Cardiac fibroblast (primary cell): Measurements from ENCODE around the gene DYTN.
"Not testable (repeated sequence)": the region's sequence is repeated elsewhere in the genome, so short reads cannot be mapped to it uniquely, and the experiment has no call there.

Experiments
- DNase-seq, 2 donors: peaks; one replicate each; pipeline versions ENCODE4 v3.0.0 to v3.0.0-alpha.2; 2010; ENCODE audit warnings: low read depth in 2 of 2
- H3K4me3 ChIP-seq, 2 donors: replicated peaks in 1 of 2; 1 replicate in 1 of 2; 2 replicates in 1 of 2; pipeline ENCODE4 v1.5.1; 2011; ENCODE audit warnings: low read depth in 2 of 2, low read length in 2 of 2, mild to moderate bottlenecking in 2 of 2, moderate library complexity in 1 of 2
- TF ChIP-seq, protein P1 (sequence below): IDR thresholded peaks from one replicate; pipeline ENCODE4 v1.5.1; 2011; ENCODE audit warnings: low read depth, mild to moderate bottlenecking, low read length, inconsistent platforms

DYTN gene

DNA sequence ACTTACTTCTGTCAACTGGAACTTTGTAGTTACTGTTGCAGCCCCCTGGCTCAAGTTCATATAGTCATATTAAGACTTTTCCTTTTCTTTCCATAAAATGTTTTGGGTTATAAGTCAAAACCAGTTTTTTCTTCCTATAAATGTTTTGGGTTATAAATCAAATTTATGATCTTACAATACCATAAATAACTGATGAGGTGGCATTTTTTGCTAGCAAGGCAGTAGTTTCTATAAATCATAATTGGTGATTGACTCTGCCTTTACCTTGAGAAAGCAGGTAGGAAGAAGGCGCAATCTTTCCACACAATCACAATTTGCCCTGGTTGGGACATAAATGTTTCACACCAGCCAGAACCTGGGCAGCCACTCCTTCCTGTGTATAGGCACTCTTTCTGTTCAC lies 5.1 kb upstream of the DYTN start:
- DNase-seq, result no peak
- no peak overlapping the region for H3K4me3 ChIP-seq
- TF ChIP-seq, protein P1, sequence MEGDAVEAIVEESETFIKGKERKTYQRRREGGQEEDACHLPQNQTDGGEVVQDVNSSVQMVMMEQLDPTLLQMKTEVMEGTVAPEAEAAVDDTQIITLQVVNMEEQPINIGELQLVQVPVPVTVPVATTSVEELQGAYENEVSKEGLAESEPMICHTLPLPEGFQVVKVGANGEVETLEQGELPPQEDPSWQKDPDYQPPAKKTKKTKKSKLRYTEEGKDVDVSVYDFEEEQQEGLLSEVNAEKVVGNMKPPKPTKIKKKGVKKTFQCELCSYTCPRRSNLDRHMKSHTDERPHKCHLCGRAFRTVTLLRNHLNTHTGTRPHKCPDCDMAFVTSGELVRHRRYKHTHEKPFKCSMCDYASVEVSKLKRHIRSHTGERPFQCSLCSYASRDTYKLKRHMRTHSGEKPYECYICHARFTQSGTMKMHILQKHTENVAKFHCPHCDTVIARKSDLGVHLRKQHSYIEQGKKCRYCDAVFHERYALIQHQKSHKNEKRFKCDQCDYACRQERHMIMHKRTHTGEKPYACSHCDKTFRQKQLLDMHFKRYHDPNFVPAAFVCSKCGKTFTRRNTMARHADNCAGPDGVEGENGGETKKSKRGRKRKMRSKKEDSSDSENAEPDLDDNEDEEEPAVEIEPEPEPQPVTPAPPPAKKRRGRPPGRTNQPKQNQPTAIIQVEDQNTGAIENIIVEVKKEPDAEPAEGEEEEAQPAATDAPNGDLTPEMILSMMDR, result no peak

DNA sequence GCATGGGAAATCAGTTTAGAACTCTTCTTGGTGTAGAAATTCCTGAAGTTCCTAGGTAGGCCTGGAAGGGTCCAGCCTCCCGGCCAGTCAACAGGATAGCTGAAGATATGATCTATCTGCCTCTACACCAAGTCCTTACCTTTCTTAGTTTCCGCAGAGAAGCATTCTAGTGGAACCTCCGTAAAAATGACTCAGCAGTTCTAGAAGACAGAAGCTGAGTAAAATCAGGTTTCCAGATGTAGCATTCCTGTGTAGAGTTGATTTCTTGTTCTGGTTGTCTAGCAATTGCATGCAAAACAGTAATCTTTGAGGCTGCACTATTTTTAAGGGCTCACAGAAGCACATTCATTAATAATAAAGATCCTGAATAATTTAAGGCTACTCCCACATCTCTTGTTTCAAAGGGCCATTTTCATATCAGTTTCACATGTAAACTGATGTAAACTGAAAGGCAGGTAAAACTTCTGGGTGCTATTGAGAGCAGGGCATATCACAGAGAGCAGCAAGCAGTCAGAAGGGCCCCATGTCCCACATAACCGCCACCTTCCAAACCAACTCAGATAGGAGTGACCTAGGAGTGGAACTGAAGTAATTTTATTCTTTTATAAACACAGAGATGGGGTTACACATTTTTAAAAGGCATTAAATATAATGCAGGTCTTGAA lies 3.2 kb upstream of the DYTN start:
- TF ChIP-seq, protein P1, result no peak
- DNase-seq, result no peak
- H3K4me3 ChIP-seq, result no peak overlapping the region

- no peak overlapping the region for H3K4me3 ChIP-seq
- no peak for DNase-seq
- TF ChIP-seq, protein P1, result no peak
Observed at GRCh38 chr2:206716623-206717022, 1.6 kb downstream of the DYTN start.

DNA sequence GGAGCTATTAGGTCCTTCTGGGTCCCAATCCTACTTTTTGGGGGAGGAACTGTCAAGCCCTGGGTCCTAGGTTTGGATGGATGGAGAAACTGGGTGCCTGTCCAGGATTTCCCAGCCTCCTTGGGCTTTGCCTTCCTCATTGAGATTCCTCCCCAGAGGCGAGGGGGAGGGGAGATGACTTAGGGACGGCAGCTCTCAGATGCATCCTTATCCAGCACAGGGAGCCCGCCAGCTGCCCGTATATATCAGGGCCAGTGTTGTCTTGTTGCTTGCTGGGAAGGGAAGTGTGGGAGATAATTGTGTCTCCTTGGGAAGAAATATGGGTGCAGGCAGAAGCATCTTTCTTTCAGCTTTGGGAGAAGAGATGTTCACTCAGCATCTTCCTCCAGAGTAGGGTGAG lies 3.0 kb downstream of the DYTN start:
- not testable (repeated sequence) for DNase-seq

DNA sequence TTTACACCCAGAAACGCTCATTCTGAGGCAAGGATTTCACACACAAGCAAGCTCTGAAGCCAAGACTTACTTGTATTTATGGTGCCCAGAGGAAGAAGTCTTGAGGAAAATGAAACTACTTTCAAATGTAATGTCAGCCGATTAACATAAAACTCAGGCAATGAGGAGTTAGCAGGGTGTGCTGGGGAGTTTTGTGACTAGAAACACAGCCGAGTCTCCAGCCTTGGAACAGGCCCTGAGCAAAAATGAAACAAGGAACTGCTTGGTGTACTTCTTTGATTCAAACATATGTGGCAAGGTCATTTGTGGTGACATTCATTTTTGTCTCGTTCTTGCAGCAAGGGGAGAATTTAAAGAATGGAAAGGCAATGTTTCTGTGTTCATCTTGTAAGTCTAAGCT lies 4.5 kb downstream of the DYTN start:
- TF ChIP-seq, protein P1, result no peak
- no peak for DNase-seq
- no peak overlapping the region for H3K4me3 ChIP-seq

More for the DNA sequence above, 3.0 kb downstream of the DYTN start:
- H3K4me3 ChIP-seq, result not testable (repeated sequence)

GRCh38 chr2:206708286-206708685 lies 9.9 kb downstream of the DYTN start:
- TF ChIP-seq, protein P1, result no peak

DNA sequence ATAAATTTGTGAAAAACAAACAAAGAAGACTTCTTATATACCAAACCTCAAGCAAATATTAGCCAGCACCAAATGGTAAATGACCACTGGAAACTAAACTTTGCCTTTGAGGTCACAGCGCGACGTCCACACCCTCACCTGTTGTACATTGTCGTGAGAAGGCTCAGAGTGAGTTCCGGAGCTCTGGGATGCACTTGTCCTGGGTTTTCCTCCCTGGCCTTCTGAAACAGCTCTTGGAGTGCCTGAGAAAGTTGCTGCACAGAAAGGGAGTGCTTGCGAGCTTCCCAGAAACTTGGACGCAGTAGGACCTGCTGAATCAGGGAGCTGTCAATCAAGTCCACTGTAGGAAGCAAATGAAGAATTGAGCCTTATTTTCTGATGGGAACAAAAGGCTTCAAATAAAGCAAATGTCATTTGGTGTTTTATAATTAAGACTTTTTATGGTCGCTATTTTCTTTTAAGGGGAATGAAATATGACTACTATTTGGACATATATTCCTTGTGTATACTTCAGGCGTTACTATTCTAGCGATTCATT lies 11.0 kb downstream of the DYTN start:
- TF ChIP-seq, protein P1, result no peak
- H3K4me3 ChIP-seq, result no peak overlapping the region
- no peak for DNase-seq

More at GRCh38 chr2:206708286-206708685, 9.9 kb downstream of the DYTN start:
- DNase-seq, result no peak
- H3K4me3 ChIP-seq, result no peak overlapping the region
